ENCODE results near the gene WBP2. TPM values are rescaled to one million over a fixed set of nuclear protein-coding genes. Genes with fewer than 3 reads are reported as not detected.
"Not testable (repeated sequence)": the region's sequence is repeated elsewhere in the genome, so short reads cannot be mapped to it uniquely, and the experiment has no call there.

Gene WBP2
- total RNA-seq, 1 experiment from 2014 or later: 21.8 TPM

DNA sequence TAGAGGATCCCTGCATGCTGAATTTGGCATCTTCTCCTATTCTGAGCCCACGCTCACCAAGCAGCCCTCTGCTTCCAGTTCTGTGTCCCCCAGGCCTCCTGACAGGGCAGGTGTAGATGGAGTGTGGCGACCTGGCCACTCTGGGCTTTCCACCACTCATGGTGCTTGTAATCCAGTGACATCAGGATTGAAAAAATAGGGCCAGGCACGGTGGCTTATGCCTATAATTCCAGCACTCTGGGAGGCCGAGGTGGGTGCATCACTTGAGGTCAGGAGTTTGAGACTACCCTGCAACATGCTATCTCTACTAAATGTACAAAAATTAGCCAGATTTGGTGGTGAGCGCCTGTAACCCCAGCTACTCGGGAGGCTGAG lies 41.1 kb downstream of the WBP2 start:
- no peak for DNase-seq (ENCODE audit: low read depth)

DNA sequence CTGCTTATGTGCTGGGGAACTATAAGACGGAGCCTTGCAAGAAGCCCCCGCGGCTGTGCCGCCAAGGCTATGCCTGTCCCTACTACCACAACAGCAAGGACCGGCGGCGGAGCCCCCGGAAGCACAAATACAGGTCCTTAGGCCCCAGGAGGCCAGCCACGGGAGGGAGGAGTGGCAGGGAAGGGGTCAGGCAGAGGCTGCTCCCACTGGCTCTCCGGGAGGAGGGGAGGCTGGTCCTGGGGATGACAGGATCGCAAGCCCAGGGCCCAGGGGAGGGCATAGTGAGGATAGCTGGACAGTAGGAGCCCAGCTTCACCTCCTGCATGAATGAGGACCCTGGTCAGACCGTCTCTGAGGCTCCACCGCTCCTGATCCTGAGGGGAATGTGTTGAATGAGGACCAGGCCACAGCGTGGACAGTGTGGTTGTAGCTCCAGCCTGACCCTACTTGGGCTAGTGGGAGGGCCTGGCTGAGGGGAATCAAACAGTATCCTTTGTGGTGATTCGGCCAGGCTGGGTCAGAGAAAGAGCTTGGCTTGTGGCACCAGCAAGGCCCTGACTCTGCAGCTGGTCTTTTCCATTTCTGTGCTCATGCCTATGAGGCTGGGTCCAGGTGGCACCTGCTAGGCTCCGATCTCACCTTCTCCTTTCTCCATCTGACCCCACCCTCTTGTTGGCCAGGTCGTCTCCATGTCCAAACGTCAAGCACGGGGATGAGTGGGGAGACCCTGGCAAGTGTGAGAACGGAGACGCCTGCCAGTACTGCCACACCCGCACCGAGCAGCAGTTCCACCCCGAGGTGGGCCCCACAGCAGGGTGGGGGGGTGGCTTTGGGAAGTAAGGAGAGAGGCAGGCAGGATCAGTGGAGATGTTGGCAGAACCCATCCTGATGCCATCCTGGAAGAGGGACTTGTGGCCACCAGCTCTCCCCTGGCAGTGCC lies 41.8 kb downstream of the WBP2 start:
- no peak for DNase-seq (ENCODE audit: low read depth)

- no peak for DNase-seq (ENCODE audit: low read depth)
These were observed 42.8 kb downstream of the WBP2 start for GRCh38 chr17:75812096-75813013.

- no peak for DNase-seq (ENCODE audit: low read depth)
These were observed 44.0 kb downstream of the WBP2 start for GRCh38 chr17:75811174-75811573.

DNA sequence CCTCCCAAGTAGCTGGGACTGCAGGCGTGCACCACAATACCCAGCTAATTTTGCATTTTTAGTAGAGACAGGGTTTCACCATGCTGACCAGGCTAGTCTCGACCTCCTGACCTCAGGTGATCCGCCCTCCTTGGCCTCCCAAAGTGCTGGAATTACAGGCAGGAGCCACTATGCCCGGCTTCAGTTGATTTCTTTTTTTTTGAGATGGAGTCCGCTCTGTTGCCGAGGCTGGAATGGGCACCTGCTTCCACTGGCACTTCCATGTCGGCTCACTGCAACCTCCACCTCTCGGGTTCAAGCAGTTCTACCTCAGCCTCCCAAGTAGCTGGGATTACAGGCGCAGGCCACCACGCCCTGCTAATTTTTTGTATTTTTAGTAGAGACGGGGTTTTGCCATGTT lies 44.4 kb downstream of the WBP2 start:
- not testable (repeated sequence) for DNase-seq (ENCODE audit: low read depth)

DNA sequence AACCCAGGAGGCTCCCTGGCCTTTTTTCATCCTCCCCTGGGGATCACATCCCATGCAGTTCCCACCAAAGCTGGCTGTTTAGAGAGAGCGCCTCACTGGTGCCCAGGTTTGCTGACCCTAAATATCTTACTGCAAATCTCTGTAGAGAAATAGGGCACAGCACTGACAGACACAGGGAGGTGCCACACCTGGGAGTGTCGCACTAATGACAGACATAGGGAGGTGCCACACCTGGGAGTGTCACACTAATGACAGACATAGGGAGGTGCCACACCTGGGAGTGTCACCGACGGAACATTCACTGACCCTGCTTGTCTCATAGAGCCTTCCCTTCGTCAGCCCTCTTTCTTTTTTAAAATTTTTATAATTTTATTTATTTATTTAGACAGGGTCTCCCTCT lies 44.9 kb downstream of the WBP2 start:
- no peak for DNase-seq (ENCODE audit: low read depth)

DNA sequence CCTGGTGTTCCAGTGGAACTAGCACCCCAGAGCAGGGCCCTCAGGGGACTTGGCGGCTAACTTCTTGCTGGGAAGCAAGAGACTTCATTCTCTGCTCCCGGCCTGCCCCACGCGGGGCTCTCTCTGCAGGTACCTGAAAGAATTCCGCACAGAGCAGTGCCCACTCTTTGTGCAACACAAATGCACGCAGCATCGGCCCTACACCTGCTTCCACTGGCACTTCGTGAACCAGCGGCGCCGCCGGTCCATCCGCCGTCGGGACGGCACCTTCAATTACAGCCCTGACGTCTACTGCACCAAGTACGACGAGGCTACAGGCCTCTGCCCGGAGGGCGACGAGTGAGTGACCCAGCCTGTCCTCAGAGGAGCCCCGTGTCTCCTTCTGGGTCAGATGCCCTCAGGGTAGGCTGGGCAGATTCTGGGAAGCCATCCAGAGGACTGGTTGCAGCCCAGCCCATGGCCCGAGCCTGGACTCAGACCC lies 45.5 kb downstream of the WBP2 start:
- DNase-seq (ENCODE audit: low read depth): no peak

- DNase-seq (ENCODE audit: low read depth): peak; percentile 81
These were observed 46.1 kb downstream of the WBP2 start for GRCh38 chr17:75808905-75809621.

DNA sequence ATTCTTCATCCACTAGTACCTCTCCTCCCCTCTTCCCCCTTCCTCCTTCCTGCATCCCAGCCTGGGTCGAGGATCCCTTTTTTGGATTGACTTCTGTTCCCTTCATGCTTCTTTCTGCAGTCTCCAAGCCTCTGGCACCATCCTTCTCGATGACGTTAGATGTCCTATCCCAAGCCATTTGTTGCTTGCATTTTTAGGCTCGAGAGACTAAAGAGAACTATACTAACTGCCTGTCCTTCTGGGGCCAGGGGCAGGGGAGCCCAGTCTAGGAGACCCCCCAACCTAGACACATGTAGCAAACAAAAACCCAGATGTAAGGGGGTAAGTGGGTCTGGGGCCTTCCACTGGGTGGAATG lies 46.6 kb downstream of the WBP2 start:
- no peak for DNase-seq (ENCODE audit: low read depth)

DNA sequence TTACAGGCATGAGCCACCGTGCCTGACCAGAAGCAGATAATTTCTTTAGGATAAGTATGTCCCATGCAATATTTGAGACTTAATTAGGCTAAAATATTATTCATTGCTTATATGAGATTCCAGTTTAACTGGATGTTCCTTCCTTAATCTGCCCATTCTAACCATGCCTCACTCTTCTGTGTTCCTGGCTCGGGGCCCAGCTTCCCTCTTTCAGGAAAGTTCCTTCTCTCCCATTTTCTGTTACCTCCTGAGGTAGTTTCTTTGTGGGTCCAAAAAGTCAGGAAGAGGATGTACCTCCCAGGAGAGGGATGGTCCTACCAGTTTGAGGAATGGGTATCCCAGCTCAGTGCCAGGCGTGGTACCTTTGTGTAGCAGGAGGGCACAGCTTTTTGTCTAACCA lies 47.3 kb downstream of the WBP2 start:
- DNase-seq (ENCODE audit: low read depth): no peak

- DNase-seq (ENCODE audit: low read depth): no peak
These were observed 48.2 kb downstream of the WBP2 start for GRCh38 chr17:75806822-75807500.

DNA sequence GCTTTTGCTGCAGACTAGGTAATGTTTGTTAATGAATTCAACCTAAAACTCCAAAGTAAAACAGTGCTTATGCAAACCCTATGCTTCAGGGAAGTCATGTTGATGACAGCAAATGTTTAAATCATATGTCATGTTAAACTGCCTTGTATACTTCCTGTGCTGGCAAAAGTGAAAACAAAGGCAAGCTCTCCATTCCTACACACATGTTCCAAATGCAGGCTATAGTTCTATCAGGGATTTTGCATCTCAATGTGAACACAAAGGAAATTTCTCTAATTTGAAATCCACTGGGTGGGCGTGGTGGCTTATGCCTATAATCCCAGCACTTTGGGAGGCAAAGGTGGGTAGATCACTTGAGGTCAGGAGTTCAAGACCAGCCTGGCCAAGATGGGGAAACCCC lies 51.3 kb downstream of the WBP2 start:
- no peak for DNase-seq (ENCODE audit: low read depth)

DNA sequence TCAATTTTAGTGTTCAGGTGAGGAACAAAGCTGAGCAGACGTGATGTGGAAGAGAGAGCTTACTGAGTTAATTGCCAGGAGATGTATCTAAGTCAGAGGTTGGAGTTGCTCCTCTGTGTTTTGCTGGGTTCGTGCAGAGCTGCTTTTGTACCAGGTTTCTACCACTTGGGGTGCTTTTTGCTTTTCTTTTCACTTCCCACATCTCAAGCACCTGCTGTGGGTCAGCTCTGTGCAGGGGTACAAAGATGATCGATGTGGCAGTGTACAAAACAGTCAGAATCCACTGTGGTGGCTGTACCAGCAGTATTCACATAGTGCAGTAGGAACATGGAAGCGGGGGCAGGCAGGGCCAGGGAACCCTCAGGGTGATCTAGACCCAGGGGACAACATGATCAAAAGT lies 55.7 kb downstream of the WBP2 start:
- no peak for DNase-seq (ENCODE audit: low read depth)

DNA sequence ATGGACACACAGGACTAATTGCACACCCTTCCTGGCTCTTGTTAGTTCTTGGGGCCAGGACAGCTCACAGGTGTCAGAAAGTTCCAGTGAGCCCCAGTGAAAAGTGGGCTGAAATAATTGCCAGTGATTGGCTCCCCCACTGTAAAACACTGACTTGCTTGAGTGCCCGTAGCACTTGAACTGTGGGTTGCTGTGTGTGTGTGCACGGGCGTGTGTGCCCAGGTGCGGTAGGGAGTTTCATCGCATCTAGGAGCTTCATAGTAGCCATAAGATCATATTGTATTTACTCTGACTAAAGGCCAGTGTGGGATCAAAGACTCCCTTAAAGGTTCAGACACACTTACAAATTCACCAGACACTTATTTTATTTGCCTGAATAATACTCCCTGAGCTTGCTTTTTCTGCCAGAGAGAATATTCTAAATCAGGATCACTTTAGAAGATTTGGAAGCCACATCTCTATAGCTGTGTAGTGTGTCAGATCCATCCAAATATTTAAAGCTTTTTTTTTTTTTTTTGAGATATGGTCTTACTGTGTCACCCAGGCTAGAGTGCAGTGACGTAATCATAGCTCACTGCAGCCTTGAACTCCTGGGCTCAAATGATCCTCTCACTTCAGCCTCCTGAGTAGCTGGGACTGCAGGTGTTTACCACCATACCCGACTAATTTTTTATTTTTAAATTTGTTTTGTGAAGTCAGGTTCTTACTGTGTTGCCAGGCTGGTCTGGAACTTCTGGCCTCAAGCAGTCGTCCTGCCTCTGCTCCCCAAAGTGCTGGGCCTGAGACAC lies 59.1 kb downstream of the WBP2 start:
- no peak for DNase-seq (ENCODE audit: low read depth)

Other genes starting within 250 kb of the WBP2 start
- not detected in 2 replicates for gene SMIM5, start 221.9 kb downstream of the WBP2 start, total RNA-seq (2014; rRNA removed; shearing (Covaris generic))
- gene RECQL5, start 188.2 kb downstream of the WBP2 start, total RNA-seq (2014; rRNA removed; shearing (Covaris generic)): 17.7 and 18.2 TPM in 2 replicates
- 98.3 and 118 TPM in 2 replicates for gene SAP30BP, start 188.0 kb downstream of the WBP2 start, total RNA-seq (2014; rRNA removed; shearing (Covaris generic))
- 3.6 and 3.9 TPM in 2 replicates for gene ITGB4, start 133.9 kb downstream of the WBP2 start, total RNA-seq (2014; rRNA removed; shearing (Covaris generic))
- 14.3 and 29.9 TPM in 2 replicates for gene GALK1, start 90.1 kb downstream of the WBP2 start, total RNA-seq (2014; rRNA removed; shearing (Covaris generic))
- 36.8 and 40.6 TPM in 2 replicates for gene UNK, start 70.5 kb downstream of the WBP2 start, total RNA-seq (2014; rRNA removed; shearing (Covaris generic))
- 0.06 and 0.86 TPM in 2 replicates for gene UNC13D, start 10.9 kb downstream of the WBP2 start, total RNA-seq (2014; rRNA removed; shearing (Covaris generic))
- gene TRIM47, start 23.2 kb upstream of the WBP2 start, total RNA-seq (2014; rRNA removed; shearing (Covaris generic)): 14.4 and 15.2 TPM in 2 replicates
- 15.6 and 24.1 TPM in 2 replicates for gene TRIM65, start 41.6 kb upstream of the WBP2 start, total RNA-seq (2014; rRNA removed; shearing (Covaris generic))
- 27.7 and 34.8 TPM in 2 replicates for gene MRPL38, start 49.5 kb upstream of the WBP2 start, total RNA-seq (2014; rRNA removed; shearing (Covaris generic))
- 6.3 and 8.0 TPM in 2 replicates for gene FBF1, start 85.7 kb upstream of the WBP2 start, total RNA-seq (2014; rRNA removed; shearing (Covaris generic))
- 28.5 and 35.0 TPM in 2 replicates for gene ACOX1, start 123.8 kb upstream of the WBP2 start, total RNA-seq (2014; rRNA removed; shearing (Covaris generic))
- gene TEN1, start 123.9 kb upstream of the WBP2 start, total RNA-seq (2014; rRNA removed; shearing (Covaris generic)): 11.1 and 15.0 TPM in 2 replicates
- 1.3 and 1.5 TPM in 2 replicates for gene CDK3, start 145.5 kb upstream of the WBP2 start, total RNA-seq (2014; rRNA removed; shearing (Covaris generic))
- gene EVPL, start 172.0 kb upstream of the WBP2 start, total RNA-seq (2014; rRNA removed; shearing (Covaris generic)): 0.06 and 0.12 TPM in 2 replicates
- gene SRP68, start 217.2 kb upstream of the WBP2 start, total RNA-seq (2014; rRNA removed; shearing (Covaris generic)): 19.1 and 25.4 TPM in 2 replicates
- not detected in 2 replicates for gene GALR2, start 219.4 kb upstream of the WBP2 start, total RNA-seq (2014; rRNA removed; shearing (Covaris generic))
- gene ZACN, start 223.8 kb upstream of the WBP2 start, total RNA-seq (2014; rRNA removed; shearing (Covaris generic)): not detected in 2 replicates
- gene EXOC7, start 248.5 kb upstream of the WBP2 start, total RNA-seq (2014; rRNA removed; shearing (Covaris generic)): 45.4 and 48.9 TPM in 2 replicates